Stimulated activated CD4-positive, alpha-beta T cell treated with anti-CD3 and anti-CD28 coated beads, Interleukin-2, amount 100 ng/mL, for 4 hours (primary cell): ENCODE data around the gene SAP130.
"Not testable (repeated sequence)": the region's sequence is repeated elsewhere in the genome, so short reads cannot be mapped to it uniquely, and the experiment has no call there.

ENCODE experiments used
- DNase-seq: peaks from one replicate; pipeline ENCODE4 v3.0.0-alpha.2; 2020; ENCODE audit warnings: low read depth

Gene SAP130

DNA sequence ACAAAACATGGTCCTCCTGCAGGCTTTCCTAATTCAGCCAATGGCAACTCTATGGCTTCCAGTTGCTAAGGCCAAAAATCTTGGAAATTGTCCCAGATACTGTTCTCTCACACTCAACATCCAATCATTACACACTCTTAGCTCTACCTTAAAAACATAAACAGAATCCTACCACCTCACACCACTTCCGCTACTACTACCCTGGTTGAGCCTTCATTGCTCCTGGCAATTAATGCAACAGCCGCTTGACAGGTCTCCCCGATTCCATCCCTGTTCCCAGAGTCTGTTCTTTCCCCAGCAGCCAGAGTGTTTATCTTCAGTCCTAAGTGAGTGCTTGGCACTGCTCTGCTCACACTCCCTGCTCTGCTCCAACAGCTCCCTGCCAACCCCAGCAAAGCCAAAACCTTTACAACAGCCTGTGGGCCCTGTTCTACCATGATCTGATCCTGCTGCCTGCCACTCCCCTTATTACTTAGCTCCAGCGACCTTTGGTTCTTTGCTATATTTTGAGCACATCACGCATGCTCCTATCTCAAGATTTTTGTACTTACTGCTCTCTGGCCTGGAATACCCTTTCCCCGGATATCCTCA lies 74.6 kb downstream of the SAP130 start:
- DNase-seq = no peak

DNA sequence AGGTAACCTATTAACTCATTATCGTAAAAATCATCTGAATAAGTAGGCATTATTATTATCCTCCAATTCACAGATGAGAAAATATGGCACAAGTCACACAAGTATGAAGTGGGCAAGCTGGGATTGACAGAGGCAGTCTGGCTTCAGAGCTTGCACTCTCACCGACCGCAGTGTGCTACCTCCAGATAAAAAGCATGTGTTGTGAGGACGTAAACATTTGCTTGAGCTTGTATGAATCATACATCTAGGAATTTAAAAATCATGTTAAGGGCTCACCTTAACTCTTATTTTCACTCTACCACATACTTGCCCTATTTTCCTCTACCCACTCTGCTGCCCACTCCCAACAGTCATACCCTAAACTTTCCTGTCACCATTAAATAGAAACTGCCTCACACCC lies 76.8 kb downstream of the SAP130 start:
- no peak for DNase-seq

DNA sequence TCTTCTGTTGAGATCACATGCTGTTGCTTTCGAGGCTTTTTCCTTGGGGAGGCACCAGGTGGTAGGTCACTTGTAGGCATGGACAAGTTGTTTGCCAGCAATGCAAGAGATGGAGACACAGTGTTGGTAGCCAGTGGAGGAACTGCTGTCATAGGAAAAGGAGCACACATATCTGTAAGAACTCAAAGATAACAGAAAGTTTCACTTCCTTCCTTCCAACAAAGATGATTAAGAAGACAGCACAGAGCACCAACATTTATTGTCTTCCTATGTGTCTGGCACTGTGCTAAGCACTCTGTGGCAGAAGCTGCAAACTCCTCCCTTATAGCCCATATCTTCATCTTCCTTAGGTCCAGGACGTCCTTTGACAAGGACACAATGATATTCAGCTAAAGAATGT lies 77.6 kb downstream of the SAP130 start:
- DNase-seq = no peak

- DNase-seq = no peak
Measured at GRCh38 chr2:127945281-127945680, 82.6 kb downstream of the SAP130 start.

DNA sequence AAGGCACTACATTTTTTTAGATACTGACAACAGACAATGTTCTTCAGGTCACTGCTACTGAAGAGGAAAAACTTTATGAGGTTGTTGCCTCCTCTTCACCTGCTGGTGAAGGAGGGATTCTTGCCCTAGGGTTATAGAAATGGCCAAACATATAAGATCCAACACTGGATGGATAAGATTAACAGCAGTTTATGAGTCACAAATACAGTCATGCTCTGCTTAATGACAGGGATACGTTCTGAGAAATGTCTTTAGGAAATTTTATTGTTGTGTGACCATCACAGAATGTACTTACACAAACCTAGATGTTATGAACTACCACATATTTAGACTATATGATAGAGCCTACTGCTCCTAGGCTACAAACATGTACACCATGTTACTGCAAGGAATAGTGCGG lies 84.7 kb downstream of the SAP130 start:
- no peak for DNase-seq

GRCh38 chr2:127942002-127942401 lies 85.9 kb downstream of the SAP130 start:
- DNase-seq = no peak

DNA sequence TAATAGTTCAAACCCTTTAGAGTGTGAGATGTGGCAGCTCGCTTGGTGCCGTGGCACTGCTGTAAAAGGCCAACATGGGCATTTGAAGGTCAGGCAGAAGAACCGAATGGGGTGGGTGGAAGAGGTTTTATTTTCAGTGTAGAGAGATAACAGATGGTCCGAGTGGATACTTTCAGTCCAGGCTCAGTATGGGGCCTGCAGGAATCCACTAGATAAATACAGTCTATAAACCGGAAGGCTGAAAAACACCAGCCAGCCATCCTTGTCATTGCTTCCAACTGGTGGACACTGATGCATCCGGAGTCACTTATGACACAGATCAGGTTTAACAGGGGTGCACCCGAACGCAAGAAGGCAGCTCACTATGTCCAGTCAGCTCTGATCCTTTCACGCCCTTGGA lies 86.4 kb downstream of the SAP130 start:
- DNase-seq = no peak

DNA sequence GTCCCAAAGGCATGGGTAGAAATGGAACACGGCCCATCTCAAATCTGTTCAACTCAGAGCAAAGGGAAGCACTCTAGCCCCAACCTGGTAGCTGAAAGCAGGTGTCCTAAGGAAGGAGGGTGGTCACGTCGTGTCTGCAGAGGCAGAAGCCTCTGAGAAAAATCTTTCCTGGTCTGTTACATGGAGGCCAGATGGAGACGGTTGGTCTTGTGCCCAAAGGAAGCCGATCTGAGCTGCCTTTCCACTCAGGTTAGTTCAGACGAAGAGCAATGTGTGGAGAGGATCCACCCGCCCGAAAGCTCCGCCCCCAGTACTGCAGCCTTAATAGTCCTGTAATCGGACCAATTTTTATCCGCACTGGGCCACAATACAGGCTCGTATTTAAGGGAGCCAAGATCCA lies 87.2 kb downstream of the SAP130 start:
- no peak for DNase-seq

- no peak for DNase-seq
Measured at GRCh38 chr2:127935337-127935736, 92.5 kb downstream of the SAP130 start.

DNA sequence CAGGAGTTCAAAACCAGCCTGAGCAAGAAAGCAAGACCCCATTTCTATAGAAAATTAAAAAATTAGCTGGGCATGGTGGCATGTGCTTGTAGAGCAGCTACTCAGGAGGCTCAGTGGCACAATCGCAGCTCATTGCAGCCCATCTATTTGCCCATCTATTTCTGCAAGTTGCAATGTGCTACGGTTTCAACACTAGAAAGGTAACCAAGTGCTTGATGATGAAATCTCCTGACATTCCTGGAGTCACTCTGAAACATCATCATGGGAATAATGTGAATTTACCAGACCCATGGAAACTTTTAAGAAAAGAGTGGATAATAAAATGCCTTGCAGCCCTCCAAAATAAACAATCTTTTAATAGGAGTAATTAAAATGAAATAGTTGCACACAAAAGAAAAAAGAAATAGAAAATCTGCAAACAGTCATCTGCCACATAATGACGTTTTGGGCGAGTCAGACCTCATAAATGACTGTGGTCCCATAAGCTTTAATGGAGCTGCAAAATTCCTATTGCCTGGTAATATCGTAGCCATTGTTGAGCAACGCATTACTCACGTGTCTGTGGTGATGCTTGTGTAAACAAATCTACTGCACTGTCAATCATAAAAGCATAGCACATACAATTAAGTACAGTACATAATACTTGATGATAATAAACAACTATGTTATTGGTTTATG lies 95.5 kb downstream of the SAP130 start:
- DNase-seq = no peak

DNA sequence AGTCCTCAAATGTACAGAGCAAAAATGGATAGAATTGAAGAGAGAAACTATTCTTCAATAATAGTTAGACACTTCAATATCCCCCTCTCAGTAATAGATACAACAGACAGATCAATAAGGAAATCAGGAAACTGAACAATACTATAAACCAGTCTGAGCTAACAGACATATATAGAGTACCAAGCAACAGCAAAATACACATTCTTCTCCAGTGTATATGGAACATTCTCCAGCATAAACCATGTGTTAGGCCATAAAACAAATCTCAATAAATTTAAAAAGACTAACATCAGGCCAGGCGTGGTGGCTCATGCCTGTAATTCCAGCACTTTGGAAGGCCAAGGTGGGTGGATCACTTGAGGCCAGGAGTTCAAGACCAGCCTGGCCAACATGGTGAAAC lies 98.4 kb downstream of the SAP130 start:
- no peak for DNase-seq

GRCh38 chr2:127927384-127927783 lies 100.5 kb downstream of the SAP130 start:
- no peak for DNase-seq

DNA sequence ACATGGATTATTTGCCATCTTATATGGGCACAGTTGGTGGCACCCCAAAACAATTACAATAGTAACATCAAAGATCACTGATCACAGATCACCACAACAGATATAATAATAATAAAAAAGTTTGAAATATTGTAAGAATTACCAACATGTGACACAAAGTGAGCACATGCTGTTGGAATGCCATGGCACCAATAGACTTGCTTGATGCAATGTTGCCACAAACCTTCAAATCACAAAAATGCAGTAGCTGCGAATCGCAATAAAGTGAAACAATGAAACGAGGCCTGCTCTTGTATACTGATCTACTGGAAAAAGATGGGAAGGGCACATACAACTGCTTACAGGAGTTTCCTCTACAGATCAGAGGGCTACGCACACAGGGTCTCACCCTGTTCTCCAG lies 109.9 kb downstream of the SAP130 start:
- DNase-seq = no peak

- no peak for DNase-seq
Measured at GRCh38 chr2:127913808-127914457, 113.9 kb downstream of the SAP130 start.

DNA sequence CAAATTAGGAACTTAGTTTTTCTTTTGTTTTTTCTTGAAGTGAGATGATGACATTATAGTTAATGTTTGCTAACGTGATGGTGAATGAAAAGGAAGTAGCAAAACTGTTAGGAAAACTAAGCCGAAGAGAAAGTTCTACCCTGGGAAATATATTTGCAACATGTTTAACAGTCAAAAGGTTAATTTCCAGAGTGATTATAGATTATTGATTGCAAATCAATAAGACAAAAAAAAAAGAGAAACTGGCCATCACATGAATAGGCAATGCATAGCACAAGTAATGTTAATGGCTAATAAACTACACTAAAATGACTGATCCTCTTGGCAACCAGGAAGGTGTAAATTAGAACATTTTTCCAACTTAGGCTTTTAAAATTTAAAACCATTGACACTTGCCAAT lies 116.1 kb downstream of the SAP130 start:
- no peak for DNase-seq

DNA sequence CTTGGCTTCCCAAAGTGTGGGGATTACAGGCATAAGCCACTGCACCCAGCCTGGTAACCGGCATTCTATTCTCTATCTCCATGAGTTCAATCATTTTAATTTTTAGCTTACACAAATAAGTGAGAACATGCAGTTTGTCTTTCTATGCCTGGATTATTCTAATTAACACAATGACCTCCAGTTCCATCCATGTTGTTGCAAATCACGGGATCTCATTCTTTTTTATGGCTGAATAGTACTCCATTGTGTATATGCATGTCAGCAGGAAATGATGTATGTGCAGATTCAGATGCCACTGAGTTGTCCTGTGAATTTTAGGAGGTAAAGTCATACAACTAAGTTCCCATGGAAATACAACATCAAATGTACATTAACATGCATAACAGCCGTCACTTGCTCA lies 117.4 kb downstream of the SAP130 start:
- DNase-seq = no peak

DNA sequence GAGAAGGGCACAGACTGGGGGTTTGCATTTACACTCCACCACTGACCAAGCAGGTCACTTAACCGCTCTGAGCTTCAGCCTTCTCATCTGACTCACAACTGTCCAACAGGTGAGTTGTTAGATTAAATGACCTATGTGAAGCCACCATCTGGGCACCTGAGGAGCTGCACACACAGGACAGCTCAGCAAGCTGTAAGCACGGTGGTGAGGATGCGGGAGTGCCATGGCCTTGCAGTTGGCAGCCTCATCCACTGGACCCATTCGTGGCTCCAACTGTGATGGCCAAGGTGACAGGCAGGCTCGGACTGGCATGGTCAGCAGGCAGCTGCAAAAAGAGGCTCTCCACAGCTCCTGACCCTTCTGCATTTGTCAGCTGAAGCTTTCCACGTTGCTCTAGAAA lies 118.8 kb downstream of the SAP130 start:
- no peak for DNase-seq

- DNase-seq = not testable (repeated sequence)
Measured at GRCh38 chr2:127907733-127908400, 120.0 kb downstream of the SAP130 start.

DNA sequence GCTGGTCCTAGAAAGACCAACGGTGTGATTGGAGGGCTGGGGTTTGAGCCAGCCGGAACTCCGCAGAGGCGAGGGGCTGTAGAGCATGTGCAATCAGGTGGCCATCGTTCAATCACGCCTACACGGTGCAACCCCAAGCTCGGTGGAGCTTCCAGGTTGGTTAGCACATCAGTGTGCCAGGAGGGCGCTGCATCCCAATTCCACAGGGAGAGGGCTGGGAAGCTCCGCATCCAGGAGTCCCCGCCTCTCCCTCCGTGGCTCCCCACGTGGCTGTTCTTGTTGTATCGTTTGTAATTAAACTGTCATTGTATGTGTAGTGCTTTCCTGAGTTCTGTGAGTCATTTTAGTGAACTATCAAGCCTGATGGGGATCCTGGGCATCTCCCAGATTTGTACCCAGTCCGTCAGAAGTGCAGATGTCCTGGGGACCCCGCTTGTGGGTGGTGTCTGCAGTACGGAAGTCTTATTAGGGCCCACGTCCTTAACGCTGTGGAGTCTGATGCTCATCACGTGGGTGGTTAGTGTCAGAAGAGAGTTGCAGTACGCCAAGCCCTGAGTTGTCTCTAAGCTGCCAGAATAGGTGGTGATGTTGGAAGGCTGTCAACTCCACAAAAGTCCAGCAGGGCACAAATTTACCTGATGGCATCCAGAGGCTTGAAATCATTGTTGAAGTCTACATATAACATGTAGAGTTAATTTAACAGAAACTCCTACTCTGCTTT lies 121.5 kb downstream of the SAP130 start:
- no peak for DNase-seq

GRCh38 chr2:127901339-127902056 lies 126.4 kb downstream of the SAP130 start:
- DNase-seq = no peak

DNA sequence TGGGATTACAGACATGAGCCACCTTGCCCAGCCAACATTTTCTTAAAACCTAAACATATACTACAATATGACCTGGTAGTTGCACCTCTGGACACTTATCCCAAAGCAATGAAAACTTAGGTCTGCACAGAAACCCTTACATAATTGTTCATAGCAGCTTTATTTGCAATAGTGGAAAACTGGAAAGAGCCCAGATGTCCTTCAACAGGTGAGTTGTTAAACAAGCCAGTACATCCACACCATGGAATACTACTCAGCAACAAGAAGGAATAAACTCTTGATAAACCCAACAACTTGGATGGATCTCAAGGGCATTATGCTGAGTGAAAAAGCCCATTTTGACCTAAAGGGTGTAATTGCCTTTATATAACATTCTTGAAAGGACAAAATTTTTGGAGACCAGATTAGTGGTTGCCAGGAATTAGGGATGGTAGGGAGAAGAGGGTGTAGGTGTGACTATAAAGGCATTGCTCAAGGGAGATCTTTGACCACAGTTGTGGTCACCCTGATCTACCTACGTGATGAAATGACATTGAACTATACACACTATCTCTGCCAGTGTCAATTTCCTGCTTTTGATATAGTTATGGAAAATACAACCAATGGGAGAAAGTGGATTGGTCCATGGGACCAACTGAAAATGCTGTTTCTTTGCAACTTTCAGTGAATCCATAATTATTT lies 130.2 kb downstream of the SAP130 start:
- no peak for DNase-seq
